SK-N-MC (cell line): Measurements from ENCODE around the gene HRH1.

Experiments used
- EZH2 ChIP-seq: fragments of 200-600 bp; sonication (generic); IDR thresholded peaks from one replicate; pipeline ENCODE4 v1.6.1; 2017; ENCODE audit warnings: antibody characterized with exemption
- POLR2AphosphoS5 ChIP-seq: IDR thresholded peaks from 2 replicates; pipeline ENCODE4 v1.6.1; 2012; ENCODE audit warnings: mild to moderate bottlenecking, low read depth, low read length, borderline replicate concordance

DNA sequence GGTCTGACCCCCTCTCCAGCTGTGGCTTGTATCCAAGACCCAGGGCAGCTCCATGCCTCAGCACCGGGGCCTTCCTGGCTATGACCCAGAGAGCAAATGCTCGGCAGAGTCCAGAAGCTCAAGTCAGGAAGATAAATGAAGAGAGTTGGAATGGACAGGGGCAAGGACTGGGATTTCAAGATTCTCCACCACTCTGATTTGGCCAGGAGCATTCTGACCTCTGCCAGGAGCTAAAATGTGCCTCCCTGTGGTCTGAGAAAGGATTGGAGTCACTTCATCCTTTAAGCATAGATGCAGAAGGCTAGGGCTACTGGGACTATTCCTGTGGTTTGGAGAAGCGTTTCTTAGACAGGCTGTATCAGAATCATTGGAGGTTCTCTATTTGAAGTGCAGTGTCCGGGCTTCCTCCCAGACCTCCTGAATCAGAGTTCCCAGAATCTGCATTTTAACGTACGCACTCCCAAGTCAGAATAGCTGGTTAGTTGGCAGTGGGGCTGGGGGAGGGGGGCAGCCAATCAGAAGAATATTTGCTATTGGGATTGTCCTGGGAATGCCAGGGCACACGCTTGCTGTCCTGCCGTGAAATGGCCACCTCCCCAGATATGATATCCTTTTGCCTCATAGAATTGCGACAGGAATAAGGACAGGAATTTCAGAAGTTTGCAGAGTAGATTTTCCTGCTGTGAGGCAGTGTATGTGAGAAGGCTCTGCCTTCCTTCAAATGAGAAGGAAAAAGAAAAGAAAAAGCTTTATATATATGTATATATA, 57.4 kb downstream of the HRH1 start:
- TF ChIP-seq POLR2AphosphoS5 (no peak), EZH2 (no peak)
